HS-27A (cell line): Measurements from ENCODE around the gene XRCC4.

Experiments
- DNase-seq: peaks from one replicate; pipeline ENCODE4 v3.0.0-alpha.2; 2012; ENCODE audit warnings: low read depth, missing footprints

The XRCC4 gene

GRCh38 chr5:83071286-83072051, 5.9 kb upstream of the XRCC4 start:
- DNase-seq, result no peak

DNA sequence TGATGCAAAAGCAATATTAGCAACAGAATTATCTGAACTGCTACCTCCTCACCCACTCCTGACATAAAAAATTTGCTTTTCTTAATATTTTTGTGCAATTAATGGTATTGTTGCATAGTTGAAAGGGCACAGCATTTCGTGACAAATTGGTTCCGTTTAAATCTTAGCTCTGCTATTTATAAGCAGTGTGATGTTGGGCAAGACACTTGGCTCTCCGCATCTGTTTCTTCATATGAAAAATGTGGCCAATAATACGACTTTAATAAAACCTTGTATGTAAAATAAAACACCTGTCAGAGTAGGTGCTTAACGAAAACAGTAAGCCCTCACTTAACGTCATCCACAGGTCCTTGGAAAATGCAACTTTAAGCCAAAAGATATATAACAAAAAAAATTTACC, 4.4 kb upstream of the XRCC4 start:
- DNase-seq, result no peak

GRCh38 chr5:83077662-83078261, 415 bp downstream of the XRCC4 start:
- no peak for DNase-seq

GRCh38 chr5:83082750-83083149, 5.4 kb downstream of the XRCC4 start:
- DNase-seq, result no peak

GRCh38 chr5:83084336-83084735, 7.0 kb downstream of the XRCC4 start:
- no peak for DNase-seq

GRCh38 chr5:83085106-83085505, 7.8 kb downstream of the XRCC4 start:
- no peak for DNase-seq

DNA sequence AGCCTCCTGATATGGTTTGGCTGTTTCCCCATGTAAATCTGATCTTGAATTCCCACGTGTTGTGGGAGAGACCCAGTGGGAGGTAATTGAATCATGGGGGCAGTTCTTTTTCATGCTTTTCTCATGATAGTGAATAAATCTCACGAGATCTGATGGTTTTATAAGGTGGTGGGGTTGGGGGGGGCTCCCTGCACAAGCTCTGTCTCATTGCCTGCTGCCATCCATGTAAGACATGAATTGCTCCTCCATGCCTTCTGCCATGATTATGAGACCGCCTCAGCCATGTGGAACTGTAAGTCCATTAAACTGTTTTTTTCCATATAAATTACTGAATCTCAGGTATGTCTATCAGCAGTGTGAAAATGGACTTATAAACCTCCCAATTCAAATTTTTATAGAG, 12.8 kb downstream of the XRCC4 start:
- DNase-seq, result no peak

- no peak for DNase-seq
Measured at GRCh38 chr5:83092619-83093018, 15.3 kb downstream of the XRCC4 start.

DNA sequence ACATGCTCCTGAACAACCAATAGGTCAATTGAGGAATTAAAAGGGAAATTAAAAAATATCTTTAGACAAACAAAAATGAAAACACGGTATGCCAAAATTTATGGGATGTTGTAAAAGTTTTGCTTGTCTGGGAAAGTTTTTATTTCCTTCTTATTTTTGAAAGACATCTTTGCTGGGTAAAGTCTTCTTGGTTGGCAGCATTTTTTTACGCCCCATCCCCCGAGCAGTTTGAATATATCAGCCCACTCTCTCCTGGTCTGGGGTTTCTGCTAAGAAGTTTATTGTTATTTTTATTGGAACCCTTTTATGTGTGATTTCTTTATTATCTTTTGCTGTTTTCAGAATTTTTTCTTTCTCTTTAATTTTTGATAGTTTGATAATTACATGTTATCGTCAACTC, 16.3 kb downstream of the XRCC4 start:
- DNase-seq, result no peak

DNA sequence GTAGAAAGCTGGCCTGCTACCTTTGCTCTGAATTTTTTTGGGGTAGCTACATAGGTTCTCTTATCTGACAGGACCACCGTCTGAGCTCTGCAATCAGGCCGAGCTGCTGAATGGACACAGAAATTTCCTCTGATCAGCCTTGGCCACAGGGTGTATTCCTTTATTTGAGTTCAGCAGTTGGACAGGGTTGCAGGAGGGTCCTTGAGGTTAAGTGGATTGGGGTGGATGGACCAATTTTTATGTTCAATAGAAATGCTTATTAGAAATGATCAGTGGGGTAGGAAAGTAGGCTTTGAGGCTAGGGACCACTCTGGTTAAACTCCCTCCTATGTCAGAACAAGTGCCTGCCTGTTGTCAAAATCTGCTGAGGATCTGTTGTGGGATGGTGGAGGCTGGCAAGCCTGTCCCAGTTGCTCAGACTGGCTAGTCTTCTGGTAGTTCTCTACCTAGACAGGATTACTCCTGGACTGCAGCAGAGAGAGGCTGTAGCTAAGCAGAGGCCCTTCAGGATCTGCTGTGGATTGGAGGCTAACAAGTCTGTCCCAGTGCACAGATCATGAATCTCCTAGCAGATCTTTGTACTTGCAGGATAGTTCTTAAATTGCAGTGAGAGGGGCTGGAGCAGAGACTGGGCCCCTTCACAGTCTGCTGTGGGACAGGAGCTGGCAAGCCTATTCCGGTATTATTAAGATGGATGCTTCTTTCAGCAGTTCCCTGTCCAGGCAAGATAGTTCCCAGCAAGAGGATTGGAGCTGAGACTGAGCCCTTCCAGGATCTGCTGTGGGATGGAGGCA, 18.0 kb downstream of the XRCC4 start:
- DNase-seq, result no peak

DNA sequence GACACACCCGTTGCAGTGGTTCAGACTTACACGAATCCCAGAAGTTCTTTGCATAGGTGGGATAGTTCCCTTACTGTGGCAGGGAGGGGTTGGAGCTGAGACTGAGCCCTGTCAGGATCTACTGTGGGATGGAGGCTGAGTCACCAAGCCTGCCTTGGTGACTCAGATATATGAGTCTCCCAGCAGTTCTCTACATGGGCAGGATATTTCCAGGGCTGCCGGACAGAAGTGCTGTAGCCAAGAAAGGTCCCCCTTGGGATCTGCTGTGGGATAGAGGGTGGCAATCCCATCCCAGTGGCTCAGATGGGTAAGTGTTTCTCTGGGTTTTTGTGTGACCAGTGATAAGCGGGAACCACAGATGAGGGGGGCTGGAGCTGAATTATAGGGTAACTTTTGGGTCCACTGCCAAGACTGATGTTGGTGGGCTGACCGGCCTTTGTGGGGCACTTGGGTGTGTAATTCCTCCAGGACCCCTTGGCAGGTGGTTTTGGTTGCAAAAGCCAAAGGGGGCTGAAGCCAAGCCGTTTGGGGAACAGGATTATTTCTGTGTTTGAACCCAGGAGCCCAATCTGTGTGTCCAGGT, 18.7 kb downstream of the XRCC4 start:
- DNase-seq, result peak; percentile 57

DNA sequence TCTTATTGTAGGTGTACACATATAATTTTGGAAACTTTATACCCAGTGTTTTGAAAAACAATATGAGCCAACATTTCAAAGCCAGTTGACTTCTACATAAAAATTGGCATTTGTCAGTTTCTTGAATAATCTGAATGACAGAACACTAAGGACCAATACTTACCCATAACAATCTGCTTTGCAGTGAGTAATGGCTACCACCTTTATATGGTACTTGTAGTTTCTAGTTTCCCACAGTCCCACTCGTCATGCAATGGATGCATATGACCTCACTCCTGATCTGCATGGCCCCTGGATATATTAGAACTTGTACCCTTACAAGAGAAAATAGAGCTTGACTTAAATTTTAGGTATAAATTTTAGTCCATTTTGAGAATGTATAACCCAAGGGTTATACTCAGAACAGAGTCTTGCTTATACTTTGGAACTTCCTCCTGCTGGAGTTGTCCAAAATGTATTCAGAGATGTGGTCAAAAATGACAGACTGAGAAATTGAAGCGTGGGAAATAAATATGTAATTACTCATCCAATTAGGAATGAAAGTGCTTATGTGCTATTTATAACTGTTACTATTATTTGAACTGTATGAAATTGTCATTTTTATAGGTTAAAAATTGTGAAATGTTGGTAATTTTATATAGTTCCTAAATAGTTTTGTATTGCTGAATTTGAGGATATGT, 19.5 kb downstream of the XRCC4 start:
- DNase-seq, result no peak

DNA sequence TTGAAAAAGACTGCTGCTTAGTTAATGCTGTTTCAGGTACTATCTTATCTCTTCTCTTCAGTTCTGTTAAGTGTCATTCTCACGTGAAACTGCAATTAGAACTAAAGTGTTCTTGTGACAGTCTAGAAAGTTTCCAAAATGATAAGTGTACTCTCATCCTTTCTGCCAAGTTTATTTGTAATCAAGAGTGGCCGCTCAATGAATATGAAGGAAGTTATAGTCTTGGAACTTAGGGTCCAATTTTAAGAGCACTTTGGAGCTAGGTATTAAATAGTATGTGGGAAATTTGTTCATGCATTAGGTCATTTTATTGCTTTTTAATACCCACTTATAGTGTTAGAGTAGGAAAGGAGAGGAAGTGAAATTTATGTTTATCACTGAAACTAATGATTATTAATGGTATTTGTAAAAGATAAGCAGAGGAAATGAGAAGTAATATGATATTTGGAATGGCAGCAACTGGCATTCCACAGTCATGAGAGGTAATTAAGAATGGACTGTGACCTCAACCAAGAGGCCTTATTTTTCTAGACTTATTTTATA, 20.4 kb downstream of the XRCC4 start:
- DNase-seq, result no peak

DNA sequence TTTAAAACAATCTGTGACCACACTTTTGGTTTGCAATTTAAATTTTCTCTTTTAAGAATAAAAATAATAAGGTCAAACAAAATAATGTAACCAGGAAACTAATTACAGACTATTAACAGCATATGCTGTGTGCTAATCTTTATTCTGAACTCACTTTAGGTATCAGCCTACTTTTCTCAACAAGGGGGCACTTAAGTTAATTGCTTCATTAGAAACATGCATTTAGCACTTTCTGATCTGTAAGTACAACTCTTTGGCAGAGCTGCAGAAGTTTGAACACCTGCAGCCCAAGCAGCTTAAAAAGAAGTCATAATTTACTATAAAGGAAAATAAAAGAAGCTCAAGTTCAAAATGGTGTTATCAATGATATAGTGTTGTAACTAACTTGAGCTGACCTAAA, 21.7 kb downstream of the XRCC4 start:
- no peak for DNase-seq

DNA sequence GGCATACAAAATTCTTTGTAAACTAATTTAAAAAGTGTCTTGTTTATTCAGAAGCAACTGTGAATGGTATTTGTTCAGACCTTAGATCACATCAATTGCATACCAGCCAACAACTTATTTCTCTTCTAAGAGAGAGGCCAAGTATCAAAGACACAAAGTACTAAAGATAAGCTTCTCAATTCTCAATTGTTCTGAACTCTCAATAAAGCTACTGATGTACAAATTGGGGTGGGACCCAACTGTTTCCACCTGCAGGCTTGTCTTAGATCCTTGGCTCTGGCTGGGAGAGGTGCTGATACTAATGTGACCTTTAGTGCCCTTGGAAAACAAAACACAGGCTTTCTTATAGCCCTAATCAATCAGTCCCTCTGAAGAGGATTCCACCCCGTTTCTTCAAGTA, 22.1 kb downstream of the XRCC4 start:
- no peak for DNase-seq

- no peak for DNase-seq
Measured at GRCh38 chr5:83101514-83101913, 24.2 kb downstream of the XRCC4 start.

DNA sequence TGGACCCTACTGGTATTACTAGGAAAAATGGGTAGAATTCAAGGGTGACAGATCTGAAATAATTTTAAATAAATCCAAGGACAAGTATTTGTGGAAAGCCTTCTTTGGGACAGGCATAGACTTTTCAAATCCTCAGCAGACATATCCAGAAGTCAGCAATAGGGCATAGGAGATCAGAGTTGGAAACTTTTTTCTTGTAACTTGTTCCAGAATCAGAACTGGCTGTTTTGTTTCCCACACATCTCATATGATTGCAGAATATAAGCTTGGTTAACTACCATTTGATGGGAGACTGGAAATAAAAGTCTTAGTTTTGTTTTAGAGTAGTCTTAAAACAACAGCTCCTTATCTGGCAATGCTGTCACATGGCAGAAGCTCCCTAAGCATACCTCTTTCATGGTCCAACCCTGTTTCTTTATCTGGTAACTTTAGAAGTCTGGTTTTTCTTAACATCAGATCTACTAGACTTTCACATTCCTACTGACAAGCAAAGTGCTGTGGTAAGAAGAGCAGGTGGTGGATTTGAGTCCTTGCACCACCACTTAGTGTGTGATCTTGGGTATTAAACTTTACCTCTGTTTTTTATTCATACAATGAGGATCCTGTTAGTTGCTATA, 25.1 kb downstream of the XRCC4 start:
- no peak for DNase-seq

GRCh38 chr5:83104021-83104420, 26.7 kb downstream of the XRCC4 start:
- no peak for DNase-seq

- no peak for DNase-seq
Measured at GRCh38 chr5:83107692-83108420, 30.5 kb downstream of the XRCC4 start.

- DNase-seq, result no peak
Measured at GRCh38 chr5:83109380-83109779, 32.0 kb downstream of the XRCC4 start.

- no peak for DNase-seq
Measured at GRCh38 chr5:83115816-83116215, 38.5 kb downstream of the XRCC4 start.
